GM18861 (cell line): ENCODE measurements around the gene ARHGEF7.

ENCODE experiments used
- ATAC-seq: cut with Tn5 transposase; IDR thresholded peaks from one replicate; pipeline ENCODE4 v1.9.1; 2021; ENCODE audit not compliant: unreplicated experiment

ARHGEF7 gene

DNA sequence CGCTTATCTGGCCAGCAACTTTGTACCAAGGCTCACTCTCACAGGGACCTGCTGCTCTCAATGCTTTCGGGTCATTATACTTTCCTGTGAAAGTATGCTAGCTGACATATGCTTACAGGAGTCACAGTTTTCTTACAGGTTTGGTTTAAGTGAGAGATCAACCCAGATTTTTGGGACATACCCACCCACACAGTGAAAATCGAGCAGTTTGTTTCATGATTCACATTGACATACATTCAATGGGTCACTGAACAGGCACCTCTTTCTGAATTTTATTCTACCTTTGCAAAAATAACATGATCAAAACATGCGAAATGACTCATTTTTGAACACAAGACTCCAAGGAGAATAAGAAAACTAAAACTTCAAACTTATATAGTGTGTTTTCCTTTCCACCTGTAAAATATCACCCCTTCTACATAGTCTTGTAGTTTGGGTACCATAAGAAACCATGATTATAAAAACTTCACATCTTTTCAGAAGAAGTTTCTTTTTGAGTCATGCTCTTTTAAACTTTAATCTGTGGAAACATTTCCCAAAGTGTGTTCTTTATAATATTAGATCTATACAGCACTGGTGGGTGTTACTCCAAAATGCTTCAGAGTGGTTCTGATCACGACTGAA lies 161.0 kb downstream of the ARHGEF7 start:
- ATAC-seq = no peak

DNA sequence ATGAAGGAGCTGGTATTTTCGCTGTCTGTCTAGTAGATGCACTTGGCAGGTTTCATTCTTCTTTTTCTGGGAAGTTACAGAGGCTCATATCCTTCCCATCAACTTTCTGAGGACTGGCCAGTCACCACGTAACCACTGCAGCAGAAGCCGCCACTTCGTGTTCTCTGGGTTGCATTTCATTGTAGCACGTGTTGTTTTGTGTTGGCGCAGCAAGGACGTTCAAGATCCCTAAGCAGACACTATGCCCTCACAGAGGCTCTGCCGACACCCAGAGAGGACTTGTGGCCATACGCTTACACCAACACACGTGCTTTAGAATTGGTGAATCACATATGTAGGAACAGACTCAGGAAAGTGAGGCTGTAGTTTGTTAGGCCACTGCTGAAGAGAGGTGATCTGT lies 163.1 kb downstream of the ARHGEF7 start:
- no peak for ATAC-seq

DNA sequence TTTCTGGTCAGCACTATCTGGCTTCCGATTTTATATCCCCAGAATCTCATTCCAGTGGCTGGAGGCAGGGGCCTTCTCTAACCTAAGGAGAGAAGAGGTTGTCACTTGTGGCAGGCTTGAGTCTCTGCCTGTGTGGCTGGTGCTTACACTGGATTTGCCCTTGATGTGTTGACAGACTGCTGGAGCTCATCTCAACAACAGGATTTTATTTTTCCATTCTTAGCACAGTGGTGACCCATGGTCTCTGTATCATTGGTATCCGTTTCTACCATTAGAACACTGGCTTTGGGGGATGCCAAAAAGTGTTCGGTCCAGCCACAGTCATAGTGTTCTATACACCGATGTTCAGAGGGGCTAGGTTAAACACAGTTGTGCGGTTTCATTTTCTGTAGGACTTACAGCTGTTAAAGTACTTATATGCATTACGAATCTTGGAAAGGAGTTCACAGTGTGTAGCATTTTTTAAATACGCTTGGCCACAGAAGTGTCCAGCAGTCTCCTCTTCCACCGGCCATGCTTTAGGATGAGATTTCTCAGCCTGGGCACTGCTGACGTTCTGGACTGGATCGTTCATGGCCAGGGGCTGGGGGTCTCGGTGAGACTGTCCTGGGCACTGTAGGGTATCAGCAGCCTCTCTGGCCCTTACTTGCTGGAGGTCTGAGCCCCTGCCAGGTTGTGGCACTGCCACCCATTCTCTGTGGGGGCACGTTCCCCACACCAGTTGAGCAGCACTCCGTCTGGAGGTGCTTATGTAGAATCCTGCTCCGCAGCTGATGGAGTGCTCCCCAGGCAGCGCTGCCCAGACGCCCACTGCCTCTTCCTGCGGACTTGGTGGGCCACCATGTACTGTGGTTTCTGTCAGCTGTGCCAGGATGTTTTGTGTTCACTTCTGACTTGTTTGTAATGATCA lies 163.9 kb downstream of the ARHGEF7 start:
- no peak for ATAC-seq

DNA sequence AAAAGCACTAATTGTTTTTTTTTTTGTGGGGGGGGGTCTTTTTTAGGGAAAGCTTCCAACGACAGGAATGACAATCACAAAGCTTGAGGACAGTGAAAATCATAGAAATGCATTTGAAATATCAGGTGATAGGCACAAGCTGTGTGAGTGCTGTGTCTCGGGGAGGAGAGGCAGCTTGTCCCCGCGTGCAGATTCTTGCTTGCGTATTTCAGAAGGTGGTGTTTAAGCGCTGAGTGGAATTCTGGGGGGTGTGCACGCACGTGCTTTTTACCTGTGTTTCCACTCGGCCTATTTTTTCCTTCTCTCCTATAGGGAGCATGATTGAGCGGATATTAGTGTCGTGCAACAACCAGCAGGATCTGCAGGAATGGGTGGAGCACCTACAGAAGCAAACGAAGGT lies 165.1 kb downstream of the ARHGEF7 start:
- ATAC-seq = no peak

DNA sequence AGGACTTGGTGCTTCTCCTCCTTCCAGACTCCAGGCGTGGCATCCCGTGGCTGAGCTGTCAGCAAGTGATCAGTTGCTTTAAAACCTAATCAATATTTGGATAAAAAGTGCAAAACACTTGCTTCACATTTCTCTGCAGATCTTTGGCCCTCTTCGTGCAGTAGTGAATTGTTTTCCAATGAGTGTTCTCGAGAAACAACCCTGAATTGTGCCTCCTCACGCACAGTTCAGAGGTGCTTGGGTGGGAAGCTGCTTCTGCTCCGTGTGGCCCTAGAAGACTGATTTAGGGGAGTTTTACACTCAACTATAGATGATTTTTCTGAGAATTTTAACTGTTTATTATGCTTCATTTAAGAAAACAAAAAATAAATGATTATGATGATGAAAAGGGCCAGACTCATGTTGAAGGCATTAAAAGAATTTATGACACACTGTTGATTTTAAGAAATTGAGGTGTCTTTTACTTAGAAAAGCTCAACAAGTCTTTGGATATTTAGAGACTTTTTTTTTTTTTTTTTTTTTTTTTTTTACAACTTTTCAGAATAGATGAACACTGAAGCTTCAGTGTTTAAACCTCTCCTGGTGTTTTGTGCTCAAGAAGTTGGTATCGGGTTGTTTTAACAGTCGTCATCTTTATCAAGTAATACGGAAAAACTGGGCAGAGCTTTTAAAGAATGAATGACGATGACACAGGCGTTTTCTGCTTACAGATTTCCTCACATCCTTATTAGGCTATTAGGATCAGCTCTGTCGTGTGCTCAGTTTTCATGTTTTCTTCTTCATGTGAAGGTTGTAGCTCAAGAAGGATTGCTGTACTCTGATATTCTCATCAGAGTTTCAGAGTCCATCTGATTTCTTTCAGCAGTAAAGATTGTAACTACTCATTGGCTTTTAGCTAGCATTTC lies 165.8 kb downstream of the ARHGEF7 start:
- no peak for ATAC-seq

DNA sequence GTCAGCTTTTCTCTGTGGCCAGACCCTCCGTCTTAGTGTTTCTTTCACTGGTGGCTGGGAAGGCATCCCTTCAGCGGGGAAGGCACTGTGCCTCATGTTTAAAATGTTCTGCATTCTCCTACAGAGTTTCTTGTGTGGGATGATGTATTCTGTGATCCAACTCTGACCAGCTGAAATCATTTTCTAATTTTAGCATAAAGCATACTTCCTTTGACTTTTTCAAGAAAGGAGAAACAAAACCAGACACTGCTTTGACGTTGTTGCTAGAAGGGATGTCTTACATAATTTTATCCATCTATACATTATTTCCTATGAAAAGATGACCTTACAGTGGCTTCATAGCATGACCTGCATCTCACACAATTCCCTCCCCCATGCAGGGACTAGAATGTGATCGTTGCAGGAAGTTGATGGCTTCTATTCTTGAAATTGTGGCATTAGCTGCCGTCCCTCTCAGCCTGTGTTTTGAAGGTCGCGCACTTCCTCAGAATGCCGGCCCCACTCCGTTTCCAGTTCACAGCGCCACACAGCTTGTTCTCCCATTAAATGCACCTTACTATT lies 166.7 kb downstream of the ARHGEF7 start:
- ATAC-seq = no peak

DNA sequence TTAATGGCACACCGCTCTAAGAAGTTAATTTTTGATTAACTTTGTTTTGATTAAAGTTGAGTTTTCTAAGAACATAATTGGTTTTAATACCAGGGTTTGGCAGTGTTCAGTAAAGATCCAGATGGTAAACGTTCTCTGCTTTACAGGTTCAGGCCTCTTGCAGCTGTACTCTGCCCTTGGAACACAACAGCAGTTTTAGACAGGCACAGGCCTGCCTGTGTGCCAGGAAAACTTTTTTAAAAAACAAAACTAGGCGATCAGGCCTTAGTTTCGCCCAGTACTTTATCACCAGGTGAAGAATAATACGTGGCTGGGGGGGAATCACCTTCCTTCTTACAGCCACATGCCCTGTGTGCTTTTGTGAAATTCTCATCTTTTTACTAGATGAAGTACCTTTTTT lies 167.3 kb downstream of the ARHGEF7 start:
- ATAC-seq = no peak

DNA sequence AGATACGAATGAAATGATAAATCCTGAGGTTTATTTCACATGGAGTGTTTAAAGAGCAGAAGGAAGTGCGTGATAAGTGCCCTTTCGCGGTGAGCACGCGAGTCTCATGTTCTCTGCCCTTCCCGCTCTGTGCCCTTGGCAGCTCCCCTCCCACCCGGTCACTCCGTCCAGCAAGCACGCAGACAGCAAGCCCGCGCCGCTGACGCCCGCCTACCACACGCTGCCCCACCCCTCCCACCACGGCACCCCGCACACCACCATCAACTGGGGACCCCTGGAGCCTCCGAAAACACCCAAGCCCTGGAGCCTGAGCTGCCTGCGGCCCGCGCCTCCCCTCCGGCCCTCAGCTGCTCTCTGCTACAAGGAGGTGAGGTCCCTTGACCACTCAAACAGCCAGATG lies 167.9 kb downstream of the ARHGEF7 start:
- ATAC-seq = no peak

DNA sequence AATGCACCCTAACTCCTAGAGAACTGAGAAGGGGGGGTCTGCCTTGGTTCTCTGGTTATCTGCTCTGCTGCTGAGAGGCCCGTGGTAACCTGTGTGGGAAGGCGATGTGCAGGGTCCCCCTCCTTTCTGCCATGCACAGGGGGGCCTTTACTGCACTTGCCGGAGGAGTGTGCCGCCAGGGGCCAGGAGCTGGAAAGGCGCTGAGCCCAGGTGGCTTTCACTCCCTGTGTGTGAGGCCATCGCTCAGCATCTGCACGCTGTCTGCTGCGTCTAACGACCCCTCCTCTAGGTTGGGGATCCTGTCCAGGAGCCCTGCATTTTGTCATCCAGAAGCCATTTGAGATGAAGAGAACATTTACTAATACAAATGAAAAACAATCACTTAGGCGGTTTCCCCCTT lies 168.3 kb downstream of the ARHGEF7 start:
- ATAC-seq = no peak

DNA sequence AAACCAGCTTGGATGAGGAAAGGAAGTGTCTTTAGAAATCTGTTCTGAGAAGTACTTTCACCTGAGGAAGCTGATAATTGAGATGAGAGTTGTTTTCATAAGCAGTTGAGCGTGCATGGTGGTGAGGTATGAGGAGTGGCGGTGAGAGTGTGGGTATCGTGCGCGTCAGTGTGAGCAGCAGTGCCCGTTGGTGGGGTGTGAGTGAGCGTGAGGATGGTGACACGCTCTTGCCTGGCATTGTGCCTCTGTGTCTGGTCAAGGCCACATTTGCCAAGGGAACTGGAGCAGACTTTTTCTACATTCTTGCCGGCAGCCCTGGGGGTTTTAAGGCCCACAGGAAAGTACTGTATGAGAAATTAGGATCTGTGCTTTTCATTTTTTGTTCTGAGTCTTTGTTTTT lies 168.9 kb downstream of the ARHGEF7 start:
- no peak for ATAC-seq

DNA sequence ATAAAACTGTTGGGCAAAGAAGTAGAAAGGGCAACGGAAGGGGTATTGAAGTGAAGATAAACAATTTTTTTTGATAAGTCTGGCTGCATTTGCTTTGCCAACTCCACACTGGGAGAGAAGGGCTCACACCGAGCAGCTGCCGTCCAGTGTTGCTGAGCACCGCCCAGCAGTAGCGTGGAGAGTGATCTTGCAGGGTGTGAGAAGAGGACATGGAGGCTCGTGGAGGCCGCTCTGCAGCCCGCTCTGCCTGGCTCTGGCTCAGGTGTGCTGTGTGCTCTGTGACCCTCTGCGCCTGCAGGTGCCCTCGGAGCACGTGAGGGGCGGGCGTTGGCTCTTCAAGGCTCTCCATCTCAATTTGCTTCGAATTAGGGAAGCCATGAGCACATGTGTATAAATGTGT lies 169.5 kb downstream of the ARHGEF7 start:
- no peak for ATAC-seq

DNA sequence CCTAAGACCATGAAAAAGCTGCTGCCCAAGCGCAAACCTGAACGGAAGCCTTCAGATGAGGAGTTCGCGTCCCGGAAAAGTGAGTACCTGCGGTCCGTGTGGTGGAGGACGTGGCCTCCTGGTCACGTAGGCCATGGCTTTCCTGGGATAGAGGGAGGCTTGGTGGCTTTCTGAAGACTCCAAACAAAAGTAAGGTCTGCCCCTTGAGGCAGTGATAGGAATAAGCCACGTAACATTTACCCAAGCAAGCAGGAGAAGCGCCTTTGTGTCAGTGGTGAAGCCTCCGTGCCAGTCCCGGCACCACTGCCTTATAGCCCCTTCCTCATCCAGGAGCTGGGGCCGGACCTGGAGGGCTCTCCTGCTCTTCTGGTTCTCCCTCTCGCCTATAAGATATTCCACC lies 171.1 kb downstream of the ARHGEF7 start:
- ATAC-seq = no peak

DNA sequence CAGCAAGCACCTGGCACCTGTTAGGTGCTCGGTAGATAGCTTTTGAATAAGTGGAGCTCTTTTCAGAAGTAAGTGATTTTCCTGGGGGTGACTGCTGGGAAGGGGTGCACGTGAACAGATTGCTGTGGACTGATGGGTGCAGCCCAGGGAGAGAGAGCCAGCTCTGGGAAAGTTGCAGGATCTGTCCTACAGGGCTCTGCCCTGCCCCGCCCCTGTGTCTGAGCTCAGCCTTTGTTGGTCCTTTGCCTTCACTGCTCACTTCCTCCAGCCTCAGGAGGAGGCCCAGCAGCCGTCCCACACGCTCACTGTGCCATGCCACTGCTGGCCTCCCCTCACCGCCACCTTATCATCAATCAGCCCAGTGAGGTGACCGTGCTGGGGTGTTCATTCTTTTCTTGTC lies 171.6 kb downstream of the ARHGEF7 start:
- ATAC-seq = no peak

DNA sequence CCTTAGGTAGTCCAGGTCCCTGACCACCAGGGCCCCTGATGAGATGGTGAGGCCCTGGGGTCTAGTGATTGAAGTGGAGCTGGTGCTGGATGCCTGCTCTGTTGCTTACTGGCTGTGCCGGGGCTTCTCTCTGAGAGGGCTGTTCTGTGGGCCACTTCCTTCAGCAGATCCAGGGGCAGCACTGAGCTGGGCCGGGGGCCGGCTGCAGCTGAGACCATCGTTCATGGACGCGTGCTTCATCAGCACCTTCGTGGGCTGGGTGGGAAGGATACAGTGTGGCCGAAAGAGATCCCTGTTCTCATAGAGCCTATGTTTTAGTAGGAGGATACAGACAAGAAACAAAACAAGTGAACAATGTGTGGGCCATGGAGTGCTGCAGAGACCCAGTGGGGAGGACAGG lies 172.1 kb downstream of the ARHGEF7 start:
- no peak for ATAC-seq

DNA sequence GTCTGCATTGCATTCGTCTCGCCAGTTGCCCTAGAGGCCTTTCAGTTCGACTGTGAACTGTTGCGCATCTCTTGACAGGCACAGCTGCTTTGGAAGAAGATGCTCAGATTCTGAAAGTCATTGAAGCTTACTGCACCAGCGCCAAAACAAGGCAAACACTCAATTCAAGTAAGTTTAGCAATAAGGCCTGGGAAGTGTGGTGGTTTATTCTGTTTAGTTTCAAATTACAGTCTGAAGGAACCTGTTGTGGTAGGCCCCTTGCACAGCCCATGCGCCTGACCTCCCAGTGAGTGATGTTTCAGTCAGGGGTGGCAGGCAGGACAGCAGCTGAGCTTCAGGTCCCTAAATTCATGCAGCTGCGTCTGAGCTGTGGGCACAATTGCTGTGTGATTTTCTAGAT lies 173.2 kb downstream of the ARHGEF7 start:
- no peak for ATAC-seq

DNA sequence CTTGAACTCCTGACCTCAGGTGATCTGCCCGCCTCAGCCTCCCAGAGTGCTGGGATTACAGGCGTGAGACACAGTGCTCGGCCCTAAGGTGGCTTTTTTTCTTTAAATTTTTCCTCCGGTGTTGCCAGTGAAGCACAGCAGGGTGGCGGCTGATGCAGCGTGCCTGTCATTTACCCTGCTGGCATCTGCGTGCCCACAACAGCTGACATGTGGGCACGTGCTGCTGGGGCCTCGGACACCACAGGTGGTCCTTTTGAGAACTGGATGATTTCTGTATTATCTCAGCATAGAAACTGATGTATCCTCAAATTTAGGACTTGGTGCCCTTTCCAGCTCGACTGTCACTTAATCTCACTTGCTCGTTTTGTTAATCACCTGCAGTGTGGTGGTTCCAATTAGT lies 174.1 kb downstream of the ARHGEF7 start:
- ATAC-seq = no peak

DNA sequence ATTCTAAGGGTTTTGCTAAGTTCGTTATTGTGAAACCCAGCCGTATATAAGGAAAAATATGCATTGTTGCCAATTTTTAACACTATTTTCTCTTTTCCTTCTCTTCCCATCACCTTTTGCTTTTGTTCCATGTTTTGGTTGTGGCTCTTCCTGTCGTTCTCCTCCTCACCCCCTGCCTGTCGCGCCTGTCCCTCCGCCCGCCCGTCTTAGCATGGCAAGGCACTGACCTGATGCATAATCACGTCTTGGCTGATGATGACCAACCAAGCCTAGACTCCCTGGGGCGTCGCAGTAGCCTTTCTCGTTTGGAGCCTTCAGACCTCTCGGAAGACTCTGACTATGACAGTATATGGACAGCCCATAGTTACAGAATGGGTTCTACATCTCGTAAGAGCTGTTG lies 176.8 kb downstream of the ARHGEF7 start:
- ATAC-seq = no peak

DNA sequence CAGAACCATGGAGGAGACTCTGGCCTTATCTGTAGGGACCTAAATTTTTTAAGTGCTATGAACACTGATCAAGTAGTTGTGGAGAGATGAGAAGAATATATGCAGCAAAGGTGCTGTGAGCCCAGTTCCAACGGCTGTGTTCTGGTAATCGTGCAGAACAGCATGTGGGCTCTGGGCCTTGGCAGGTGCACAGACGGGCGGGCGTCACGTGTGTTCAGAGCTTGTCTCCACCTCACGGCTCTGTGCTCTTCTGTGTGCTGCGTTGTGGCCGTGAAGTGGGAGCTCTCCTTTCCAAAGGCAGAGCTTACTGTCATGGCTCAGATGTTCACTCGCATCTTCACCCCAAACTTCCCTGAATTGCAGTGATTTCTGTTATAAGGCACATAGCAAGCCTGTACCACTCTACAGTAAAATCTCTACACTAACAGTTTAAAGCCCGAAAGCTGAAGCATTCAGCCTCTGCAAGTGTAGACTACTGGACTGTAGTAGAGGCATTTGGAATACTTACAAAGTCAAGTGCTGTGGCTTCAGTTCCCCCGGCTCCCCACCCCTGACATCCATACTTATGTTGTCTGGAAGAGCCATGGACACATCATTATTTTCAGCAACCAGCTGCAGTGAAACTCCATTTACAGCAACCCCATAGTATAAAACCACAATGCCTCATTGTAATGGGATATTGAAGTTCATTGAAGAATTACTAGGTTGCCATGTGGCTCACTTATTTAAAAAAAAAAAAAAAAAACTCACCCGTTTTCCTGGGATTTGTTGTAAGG lies 177.8 kb downstream of the ARHGEF7 start:
- ATAC-seq = no peak

DNA sequence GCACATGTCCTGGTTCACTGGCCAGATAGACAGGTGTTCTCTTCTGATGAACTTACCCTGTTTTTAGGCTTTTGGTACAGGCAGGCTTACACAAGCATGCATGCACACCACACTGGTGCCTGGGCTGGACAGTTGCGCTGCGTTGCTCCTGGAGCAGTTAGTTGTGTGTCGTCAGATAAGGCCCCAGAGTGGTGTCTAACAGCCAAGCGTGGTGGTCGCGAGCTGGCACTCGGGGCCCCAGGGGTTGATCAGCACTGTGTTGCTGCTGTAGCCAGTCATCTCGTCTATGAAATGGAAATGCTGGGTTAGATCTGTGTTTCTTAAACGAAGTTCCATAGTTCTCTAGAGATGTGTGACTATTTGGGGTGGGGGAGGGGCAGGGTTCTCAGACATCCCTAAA lies 180.8 kb downstream of the ARHGEF7 start:
- ATAC-seq = no peak

DNA sequence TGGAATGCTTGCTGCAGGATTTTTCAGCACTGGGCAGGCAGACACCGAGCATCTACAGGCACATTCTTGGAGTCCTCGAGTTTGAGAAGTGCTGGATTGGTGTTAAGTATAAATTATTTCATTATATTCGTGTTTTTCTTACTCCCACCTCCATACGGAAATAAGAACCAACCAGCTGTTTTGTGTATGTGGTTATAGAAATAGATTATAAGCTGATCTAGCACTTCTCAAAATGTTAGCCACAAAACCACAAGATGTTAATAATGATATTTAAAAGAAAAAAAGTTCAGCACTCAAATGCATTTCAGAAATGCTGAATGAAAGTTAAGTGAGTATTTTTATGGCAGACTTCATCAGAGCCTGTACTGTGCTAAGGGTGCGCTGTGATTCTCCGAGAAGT lies 181.3 kb downstream of the ARHGEF7 start:
- no peak for ATAC-seq
